Prostate gland (tissue), 2 donors: ENCODE data around the gene RAD51B. TPM values are rescaled to one million over a fixed set of nuclear protein-coding genes. Genes with fewer than 3 reads are reported as not detected.

Experiments used
- DNase-seq: peaks from one replicate; pipeline ENCODE4 v3.0.0-alpha.2; 2019; ENCODE audit warnings: low spot score
- H3K27ac ChIP-seq, 2 donors: fragments of 200-600 bp; sonication (generic); 2 replicates each; pipeline ENCODE4 v1.5.1; 2017 to 2019
- H3K27me3 ChIP-seq: fragments of 200-600 bp; sonication (generic); replicated peaks from 2 replicates; pipeline ENCODE4 v1.5.1; 2019; ENCODE audit not compliant: insufficient read depth
- H3K36me3 ChIP-seq, 2 donors: fragments of 200-600 bp; sonication (generic); 1 replicate in 1 of 2; 2 replicates in 1 of 2; pipeline versions ENCODE4 v1.5.1 to v1.8.1; 2017 to 2019
- H3K4me1 ChIP-seq: fragments of 200-600 bp; sonication (generic); replicated peaks from 2 replicates; pipeline ENCODE4 v1.5.1; 2019
- H3K4me3 ChIP-seq, 2 donors: fragments of 200-600 bp; sonication (generic); 2 replicates each; pipeline ENCODE4 v1.5.1; 2017 to 2019
- H3K9me3 ChIP-seq: fragments of 200-600 bp; sonication (generic); 2 replicates; pipeline ENCODE4 v1.5.1; 2017
- CTCF ChIP-seq, 4 experiments: fragments of 200-600 bp in 2 of 4; fragments of 450-650 bp in 2 of 4; sonication (generic) in 2 of 4; IDR thresholded peaks; 1 replicate in 3 of 4; 2 replicates in 1 of 4; pipeline ENCODE4 v1.5.1; 2016 to 2019; ENCODE audit warnings: antibody characterized with exemption in 4 of 4, mild to moderate bottlenecking in 2 of 4, moderate library complexity in 2 of 4
- POLR2A ChIP-seq: fragments of 450-650 bp; IDR thresholded peaks from one replicate; pipeline ENCODE4 v1.6.1; 2016; ENCODE audit warnings: antibody characterized with exemption, mild to moderate bottlenecking
- POLR2AphosphoS5 ChIP-seq: sonication (generic); formaldehyde crosslinking; IDR thresholded peaks from one replicate; pipeline ENCODE4 v1.6.1; 2017; ENCODE audit warnings: antibody characterized with exemption
- WGBS: methylation state at CpG from one replicate; pipeline ENCODE4 v1.1.5; 2018; 5-methylcytosine and 5-hydroxymethylcytosine counted together
- intact Hi-C: fragments of 100-400 bp; cut with DNase I; formaldehyde crosslinking; loops from one replicate; pipeline ENCODE4 v1.14.2; 2022
- total RNA-seq, 2 donors: library from RNA; depleted of rRNA; stranded (reverse); fragments of >200 nt; gene quantifications; one replicate each; pipeline ENCODE4 v1.1.0, GENCODE V29; 2016

The RAD51B gene
- total RNA-seq, 2 donors from 2014 or later: 14.9 to 35.8 TPM

- Histone ChIP-seq H3K27me3 (no peaks in the 10 kb centered on the region), H3K4me3 (no peak overlapping the region), H3K9me3 (no peaks in the 10 kb centered on the region), H3K27ac (no peak overlapping the region), H3K36me3 (no peaks in the 10 kb centered on the region), H3K4me1 (no peaks in the 10 kb centered on the region)
- no peak for DNase-seq
- intact Hi-C loops: no loop called here
- no peak for TF ChIP-seq POLR2A
- TF ChIP-seq POLR2AphosphoS5: no peak
- TF ChIP-seq CTCF (IDR thresholded peaks at IDR 0.05): no peak
- 64% methylated on average over 3 of the region's 3 CpGs for WGBS
These were observed 410.8 kb downstream of the RAD51B start for GRCh38 chr14:68230202-68230949.

- H3K4me1 ChIP-seq: no peaks in the 10 kb centered on the region
- WGBS: 77% methylated on average over 2 of the region's 2 CpGs
These were observed 411.6 kb downstream of the RAD51B start for GRCh38 chr14:68230950-68231717.

GRCh38 chr14:68231898-68232297 lies 412.3 kb downstream of the RAD51B start:
- 21% methylated on average over 1 of the region's 1 CpG for WGBS
- Histone ChIP-seq H3K27ac (peak overlapping the region; percentile 36 to 42), H3K27me3 (no peaks in the 10 kb centered on the region), H3K9me3 (no peaks in the 10 kb centered on the region), H3K4me1 (no peaks in the 10 kb centered on the region), H3K4me3 (no peak overlapping the region), H3K36me3 (no peaks in the 10 kb centered on the region)
- no peak for TF ChIP-seq POLR2A
- peak in 1 of 4 experiments; percentile 14 for TF ChIP-seq CTCF (IDR thresholded peaks at IDR 0.05)
- no peak for DNase-seq
- intact Hi-C loops: no loop called here

More at GRCh38 chr14:68230950-68231717, 411.6 kb downstream of the RAD51B start:
- TF ChIP-seq POLR2AphosphoS5 (no peak), POLR2A (no peak), CTCF (IDR thresholded peaks at IDR 0.05) (no peak)
- Histone ChIP-seq H3K9me3 (no peaks in the 10 kb centered on the region), H3K27me3 (no peaks in the 10 kb centered on the region), H3K4me3 (no peak overlapping the region), H3K27ac (peak overlapping the region in 1 of 2 donors; percentile 42), H3K36me3 (no peaks in the 10 kb centered on the region)
- DNase-seq: no peak
- intact Hi-C loops: no loop called here

- WGBS: 34% methylated on average over 2 of the region's 2 CpGs
- TF ChIP-seq POLR2AphosphoS5 (peak; percentile 35), CTCF (IDR thresholded peaks at IDR 0.05) (peak in 1 of 4 experiments; percentile 7), POLR2A (no peak)
- Histone ChIP-seq H3K4me1 (no peaks in the 10 kb centered on the region), H3K27me3 (no peaks in the 10 kb centered on the region), H3K9me3 (no peaks in the 10 kb centered on the region), H3K36me3 (no peaks in the 10 kb centered on the region), H3K4me3 (no peak overlapping the region), H3K27ac (peak overlapping the region; percentile 36 to 46)
- intact Hi-C loops: no loop called here
- DNase-seq: peak; percentile 61
These were observed 412.9 kb downstream of the RAD51B start for GRCh38 chr14:68232300-68233055.
